ENCODE results near the gene SRGAP1. TPM values are rescaled to one million over a fixed set of nuclear protein-coding genes. Genes with fewer than 3 reads are reported as not detected.

Gene SRGAP1
- total RNA-seq, 1 donor = 26.1 TPM

GRCh38 chr12:64082866-64083268 is 238.4 kb downstream of the SRGAP1 start:
- Histone ChIP-seq H3K4me2 (ENCODE audit: insufficient read depth, low read length) (peak overlapping the region; percentile 54), H3K79me2 (ENCODE audit: insufficient read depth, low read length) (peaks cover 2% of the 10 kb centered on the region), H3K4me3 (ENCODE audit: insufficient read depth, low read length) (no peak overlapping the region), H3K4me1 (ENCODE audit: insufficient read depth, low read length) (peaks cover 26% of the 10 kb centered on the region), H2AFZ (ENCODE audit: low read length) (peak overlapping the region; percentile 32), H3K9me3 (ENCODE audit: low read depth, low read length) (no peaks in the 10 kb centered on the region), H3K27me3 (ENCODE audit: insufficient read depth, low read length) (no peaks in the 10 kb centered on the region), H3K36me3 (ENCODE audit: insufficient read depth, low read length) (peaks cover 24% of the 10 kb centered on the region), H4K20me1 (ENCODE audit: insufficient read depth, low read length) (peaks cover 2% of the 10 kb centered on the region), H3K27ac (ENCODE audit: low read depth, low read length) (peak overlapping the region; percentile 51)
- TF ChIP-seq, protein P1, sequence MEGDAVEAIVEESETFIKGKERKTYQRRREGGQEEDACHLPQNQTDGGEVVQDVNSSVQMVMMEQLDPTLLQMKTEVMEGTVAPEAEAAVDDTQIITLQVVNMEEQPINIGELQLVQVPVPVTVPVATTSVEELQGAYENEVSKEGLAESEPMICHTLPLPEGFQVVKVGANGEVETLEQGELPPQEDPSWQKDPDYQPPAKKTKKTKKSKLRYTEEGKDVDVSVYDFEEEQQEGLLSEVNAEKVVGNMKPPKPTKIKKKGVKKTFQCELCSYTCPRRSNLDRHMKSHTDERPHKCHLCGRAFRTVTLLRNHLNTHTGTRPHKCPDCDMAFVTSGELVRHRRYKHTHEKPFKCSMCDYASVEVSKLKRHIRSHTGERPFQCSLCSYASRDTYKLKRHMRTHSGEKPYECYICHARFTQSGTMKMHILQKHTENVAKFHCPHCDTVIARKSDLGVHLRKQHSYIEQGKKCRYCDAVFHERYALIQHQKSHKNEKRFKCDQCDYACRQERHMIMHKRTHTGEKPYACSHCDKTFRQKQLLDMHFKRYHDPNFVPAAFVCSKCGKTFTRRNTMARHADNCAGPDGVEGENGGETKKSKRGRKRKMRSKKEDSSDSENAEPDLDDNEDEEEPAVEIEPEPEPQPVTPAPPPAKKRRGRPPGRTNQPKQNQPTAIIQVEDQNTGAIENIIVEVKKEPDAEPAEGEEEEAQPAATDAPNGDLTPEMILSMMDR (IDR thresholded peaks at IDR 0.05; ENCODE audit: extremely low read depth, low read depth, low read length) = no peak
- no peak for DNase-seq (ENCODE audit: insufficient read length, low spot score, missing footprints)

- Histone ChIP-seq H3K27ac (ENCODE audit: low read depth, low read length) (peak overlapping the region; percentile 51), H3K27me3 (ENCODE audit: insufficient read depth, low read length) (no peaks in the 10 kb centered on the region), H3K36me3 (ENCODE audit: insufficient read depth, low read length) (peaks cover 23% of the 10 kb centered on the region), H3K4me1 (ENCODE audit: insufficient read depth, low read length) (peaks cover 33% of the 10 kb centered on the region), H3K4me2 (ENCODE audit: insufficient read depth, low read length) (peak overlapping the region; percentile 54), H3K79me2 (ENCODE audit: insufficient read depth, low read length) (peaks cover 2% of the 10 kb centered on the region), H3K4me3 (ENCODE audit: insufficient read depth, low read length) (no peak overlapping the region), H2AFZ (ENCODE audit: low read length) (peak overlapping the region; percentile 32), H3K9me3 (ENCODE audit: low read depth, low read length) (no peaks in the 10 kb centered on the region), H4K20me1 (ENCODE audit: insufficient read depth, low read length) (no peaks in the 10 kb centered on the region)
- TF ChIP-seq, protein P1 (IDR thresholded peaks at IDR 0.05; ENCODE audit: extremely low read depth, low read depth, low read length) = no peak
- peak; percentile 29 for DNase-seq (ENCODE audit: insufficient read length, low spot score, missing footprints)
These were observed 239.0 kb downstream of the SRGAP1 start for GRCh38 chr12:64083285-64084210.

- no peak overlapping the region for H3K4me3 ChIP-seq (ENCODE audit: insufficient read depth, low read length)
- TF ChIP-seq, protein P1 (IDR thresholded peaks at IDR 0.05; ENCODE audit: extremely low read depth, low read depth, low read length) = no peak
- no peaks in the 10 kb centered on the region for H3K9me3 ChIP-seq (ENCODE audit: low read depth, low read length)
- no peak overlapping the region for H2AFZ ChIP-seq (ENCODE audit: low read length)
- peaks cover 9% of the 10 kb centered on the region for H3K36me3 ChIP-seq (ENCODE audit: insufficient read depth, low read length)
- peaks cover 46% of the 10 kb centered on the region for H3K4me1 ChIP-seq (ENCODE audit: insufficient read depth, low read length)
- peaks cover 2% of the 10 kb centered on the region for H3K79me2 ChIP-seq (ENCODE audit: insufficient read depth, low read length)
- no peak overlapping the region for H3K27ac ChIP-seq (ENCODE audit: low read depth, low read length)
- DNase-seq (ENCODE audit: insufficient read length, low spot score, missing footprints) = no peak
- no peak overlapping the region for H3K4me2 ChIP-seq (ENCODE audit: insufficient read depth, low read length)
- no peaks in the 10 kb centered on the region for H3K27me3 ChIP-seq (ENCODE audit: insufficient read depth, low read length)
- H4K20me1 ChIP-seq (ENCODE audit: insufficient read depth, low read length) = no peaks in the 10 kb centered on the region
These were observed 240.7 kb downstream of the SRGAP1 start for GRCh38 chr12:64085154-64085553.

- TF ChIP-seq, protein P1 (IDR thresholded peaks at IDR 0.05; ENCODE audit: extremely low read depth, low read depth, low read length) = no peak
- Histone ChIP-seq H3K79me2 (ENCODE audit: insufficient read depth, low read length) (peaks cover 2% of the 10 kb centered on the region), H2AFZ (ENCODE audit: low read length) (no peak overlapping the region), H3K9me3 (ENCODE audit: low read depth, low read length) (no peaks in the 10 kb centered on the region), H3K4me2 (ENCODE audit: insufficient read depth, low read length) (no peak overlapping the region), H3K27me3 (ENCODE audit: insufficient read depth, low read length) (no peaks in the 10 kb centered on the region), H3K4me3 (ENCODE audit: insufficient read depth, low read length) (no peak overlapping the region), H3K36me3 (ENCODE audit: insufficient read depth, low read length) (peaks cover 4% of the 10 kb centered on the region), H3K27ac (ENCODE audit: low read depth, low read length) (peak overlapping the region; percentile 29), H4K20me1 (ENCODE audit: insufficient read depth, low read length) (no peaks in the 10 kb centered on the region), H3K4me1 (ENCODE audit: insufficient read depth, low read length) (peaks cover 41% of the 10 kb centered on the region)
- DNase-seq (ENCODE audit: insufficient read length, low spot score, missing footprints) = no peak
These were observed 241.5 kb downstream of the SRGAP1 start for GRCh38 chr12:64085996-64086395.
